Measurements from ENCODE around the gene KPTN. TPM values are rescaled to one million over a fixed set of nuclear protein-coding genes. Genes with fewer than 3 reads are reported as not detected.

The KPTN gene
- total RNA-seq, 1 experiment from 2014 or later = 26.2 TPM

DNA sequence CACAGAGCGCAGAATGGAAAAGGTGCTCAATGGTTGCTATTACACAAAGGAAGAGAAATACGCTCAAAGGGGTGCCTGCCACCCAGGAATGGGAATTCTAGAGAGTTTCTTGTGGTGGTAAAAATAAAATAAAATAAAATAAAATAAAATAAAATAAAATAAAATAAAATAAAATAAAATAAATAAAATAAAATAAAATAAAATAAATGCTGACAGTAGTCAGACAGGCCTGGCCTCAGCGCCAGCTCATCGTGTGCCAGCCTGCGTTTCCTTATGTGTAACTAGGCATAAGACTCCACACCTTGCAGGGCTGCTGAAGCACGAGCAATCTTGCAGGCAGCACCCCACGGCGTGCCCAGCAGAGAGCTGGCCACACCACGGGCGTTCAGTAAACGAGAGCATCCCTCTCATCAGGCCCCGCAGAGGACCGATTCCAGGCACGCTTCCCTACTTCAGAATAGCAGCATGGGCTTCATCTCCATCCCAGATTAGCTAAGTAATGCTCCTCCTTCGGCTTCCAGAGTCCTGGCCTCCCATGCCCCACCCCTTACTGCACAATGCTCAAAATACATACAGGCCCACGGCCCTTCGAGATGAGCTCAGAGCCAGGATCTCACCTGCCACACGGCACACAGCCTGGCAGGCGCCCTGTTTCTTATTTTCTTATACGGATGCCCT lies 25.3 kb upstream of the KPTN start:
- no peak for DNase-seq (ENCODE audit: low spot score)

DNA sequence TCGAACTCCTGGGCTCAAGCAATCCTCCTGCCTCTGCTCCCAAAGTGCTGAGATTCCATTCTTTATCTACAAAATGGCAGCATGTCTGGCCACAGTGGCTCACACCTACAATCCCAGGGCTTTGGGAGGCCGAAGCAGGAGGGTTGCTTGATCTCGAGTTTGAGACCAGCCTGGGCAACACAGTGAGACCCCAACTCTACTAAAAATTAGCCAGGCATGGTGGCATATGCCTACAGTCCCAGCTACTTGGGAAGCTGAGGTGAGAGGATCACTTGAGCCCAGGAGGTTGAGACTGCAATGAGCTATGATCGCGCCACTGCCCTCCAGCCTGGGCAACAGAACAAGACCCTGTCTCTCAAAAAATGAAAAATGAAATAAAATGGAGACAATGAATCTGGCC lies 24.7 kb upstream of the KPTN start:
- DNase-seq (ENCODE audit: low spot score) = no peak

DNA sequence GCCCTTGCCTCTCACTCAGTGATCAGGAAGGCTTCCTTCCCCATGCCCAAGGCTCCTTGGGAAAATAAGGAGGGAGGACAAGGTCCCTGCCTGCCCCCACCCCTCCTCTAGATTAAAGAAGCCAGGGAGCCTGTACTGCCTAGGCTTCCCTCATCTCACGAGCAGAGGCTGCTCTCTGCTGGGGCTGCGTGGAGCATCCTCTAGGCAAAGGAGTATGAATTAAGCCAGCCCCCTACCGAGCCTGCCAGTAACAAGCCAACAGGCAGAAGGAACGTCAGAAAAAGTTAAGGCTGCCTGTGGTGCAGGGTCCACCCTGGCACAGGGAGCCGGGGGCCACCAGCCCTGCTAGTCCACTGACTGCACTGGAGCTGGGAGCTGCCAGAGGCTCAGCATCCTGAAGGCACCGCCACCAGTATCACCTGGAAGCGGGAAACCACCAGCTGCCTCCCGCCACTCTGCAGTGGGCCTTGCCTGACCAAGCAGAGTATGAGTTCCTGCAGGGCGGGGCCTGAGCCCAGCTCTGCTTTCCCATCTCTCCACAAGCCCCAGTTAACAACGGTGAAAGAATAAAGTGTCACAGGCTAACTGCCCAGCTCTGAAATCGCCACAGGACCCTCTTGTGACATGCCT lies 24.0 kb upstream of the KPTN start:
- no peak for DNase-seq (ENCODE audit: low spot score)

DNA sequence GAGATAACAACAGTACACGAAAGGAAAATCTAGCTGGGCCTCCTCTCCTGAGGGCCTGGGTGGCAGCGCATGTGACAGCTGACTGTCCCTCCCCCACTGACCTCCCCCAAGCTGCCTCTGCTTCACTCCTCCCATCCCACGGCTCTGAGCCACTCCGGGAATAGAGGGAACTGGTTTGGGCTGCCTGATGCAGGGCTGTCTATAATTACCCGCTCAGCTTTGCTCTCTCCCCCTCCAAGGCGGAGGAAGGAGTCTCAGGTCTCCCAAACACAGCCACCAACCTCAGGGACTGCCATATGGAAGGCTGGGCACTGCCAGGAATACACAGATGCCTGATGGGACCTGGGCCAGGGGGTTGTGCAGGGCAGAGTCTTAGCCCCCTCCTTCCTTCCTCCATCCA lies 23.0 kb upstream of the KPTN start:
- no peak for DNase-seq (ENCODE audit: low spot score)

- DNase-seq (ENCODE audit: low spot score) = no peak
Measured at GRCh38 chr19:47506459-47506858, 22.4 kb upstream of the KPTN start.

DNA sequence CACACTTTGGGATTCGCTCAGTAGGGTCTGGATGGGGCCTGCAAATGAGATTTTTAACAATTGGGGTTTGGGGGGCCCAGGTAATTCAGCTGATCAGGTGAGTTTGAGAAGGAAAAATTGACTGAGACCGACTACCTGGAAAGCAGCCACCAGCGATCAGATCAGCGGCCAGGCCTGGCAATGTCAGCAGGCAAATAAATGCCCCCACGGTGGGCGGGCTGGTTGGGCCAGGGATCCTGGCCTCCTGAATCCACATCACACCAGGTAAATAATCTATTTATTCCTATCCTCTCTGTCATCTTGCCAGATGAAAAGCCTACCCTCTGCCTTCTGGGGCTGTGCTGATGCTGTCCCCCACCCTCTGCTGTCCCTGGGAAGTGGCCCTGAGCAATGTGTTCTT lies 21.5 kb upstream of the KPTN start:
- DNase-seq (ENCODE audit: low spot score) = no peak

DNA sequence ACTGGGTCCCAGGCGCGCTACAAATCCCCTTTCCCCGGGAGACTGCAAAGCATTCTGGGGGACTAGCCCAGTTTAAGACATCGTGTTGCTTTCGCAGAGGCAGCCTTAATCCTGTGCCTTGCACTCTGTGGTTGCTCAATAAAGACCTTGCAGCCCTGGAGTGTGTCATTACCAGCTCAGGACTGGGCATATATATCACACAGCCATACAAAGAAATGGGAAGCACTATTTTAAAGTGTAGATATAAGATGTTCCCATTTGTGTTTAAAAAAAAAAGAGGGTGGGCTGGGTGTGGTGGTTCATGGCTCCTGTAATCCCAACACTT lies 19.8 kb upstream of the KPTN start:
- no peak for DNase-seq (ENCODE audit: low spot score)

- no peak for DNase-seq (ENCODE audit: low spot score)
Measured at GRCh38 chr19:47503130-47503825, 19.3 kb upstream of the KPTN start.

GRCh38 chr19:47499863-47500830 lies 16.1 kb upstream of the KPTN start:
- no peak for DNase-seq (ENCODE audit: low spot score)

- no peak for DNase-seq (ENCODE audit: low spot score)
Measured at GRCh38 chr19:47499371-47499770, 15.4 kb upstream of the KPTN start.

DNA sequence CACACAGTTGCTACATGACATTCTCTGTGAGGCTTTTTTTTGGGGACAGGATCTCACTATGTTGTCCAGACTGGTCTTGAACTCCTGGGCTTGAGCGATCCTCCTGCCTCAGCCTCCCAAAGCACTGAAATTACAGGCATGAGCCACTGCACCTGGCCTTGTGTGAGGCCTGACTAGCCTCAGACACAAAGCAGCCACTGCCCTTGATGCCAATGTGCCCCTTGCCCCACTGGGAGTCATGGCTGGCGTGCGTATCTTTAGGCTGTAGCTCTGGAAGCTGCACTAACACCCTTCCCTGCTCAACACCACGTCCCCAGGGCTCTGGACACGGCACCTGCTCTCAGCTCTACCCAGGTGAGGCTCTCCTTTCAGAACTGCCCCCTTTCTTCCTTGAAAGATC lies 14.5 kb upstream of the KPTN start:
- DNase-seq (ENCODE audit: low spot score) = no peak

GRCh38 chr19:47497821-47498520 lies 14.0 kb upstream of the KPTN start:
- DNase-seq (ENCODE audit: low spot score) = no peak

DNA sequence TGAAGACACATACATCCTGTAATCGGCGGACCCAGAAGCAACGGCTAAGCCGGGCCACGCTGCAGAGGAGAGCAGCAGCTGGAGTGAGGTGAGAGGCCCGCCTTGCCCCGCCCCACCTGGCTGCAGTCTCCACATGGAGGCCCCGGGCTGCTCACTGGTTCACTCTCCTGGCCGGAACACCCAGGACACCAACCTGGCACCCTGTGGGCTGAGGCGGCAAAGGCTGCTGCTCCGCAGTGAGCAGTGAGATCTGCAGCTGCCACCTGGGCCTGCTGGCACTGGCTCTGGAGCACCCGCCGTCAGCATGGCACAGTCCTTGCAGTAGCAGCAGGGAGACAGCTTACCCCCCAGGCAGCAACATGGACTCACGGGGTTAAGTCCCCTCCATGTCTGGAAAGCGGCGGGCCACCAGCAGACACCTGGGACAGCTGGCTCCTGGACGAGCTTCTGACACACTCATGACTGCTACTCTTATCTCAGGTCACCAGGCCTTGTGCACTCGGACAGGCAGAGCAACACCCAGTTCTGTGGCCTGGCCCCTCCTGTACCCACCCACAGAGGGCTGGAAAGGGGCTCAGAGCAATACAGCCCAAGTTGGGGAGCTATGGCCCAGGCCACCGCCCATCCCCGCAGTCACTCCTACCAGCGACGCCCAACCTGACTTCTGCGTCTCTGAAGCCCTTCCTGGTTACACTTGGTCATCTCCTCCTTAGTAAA lies 13.2 kb upstream of the KPTN start:
- DNase-seq (ENCODE audit: low spot score) = no peak

DNA sequence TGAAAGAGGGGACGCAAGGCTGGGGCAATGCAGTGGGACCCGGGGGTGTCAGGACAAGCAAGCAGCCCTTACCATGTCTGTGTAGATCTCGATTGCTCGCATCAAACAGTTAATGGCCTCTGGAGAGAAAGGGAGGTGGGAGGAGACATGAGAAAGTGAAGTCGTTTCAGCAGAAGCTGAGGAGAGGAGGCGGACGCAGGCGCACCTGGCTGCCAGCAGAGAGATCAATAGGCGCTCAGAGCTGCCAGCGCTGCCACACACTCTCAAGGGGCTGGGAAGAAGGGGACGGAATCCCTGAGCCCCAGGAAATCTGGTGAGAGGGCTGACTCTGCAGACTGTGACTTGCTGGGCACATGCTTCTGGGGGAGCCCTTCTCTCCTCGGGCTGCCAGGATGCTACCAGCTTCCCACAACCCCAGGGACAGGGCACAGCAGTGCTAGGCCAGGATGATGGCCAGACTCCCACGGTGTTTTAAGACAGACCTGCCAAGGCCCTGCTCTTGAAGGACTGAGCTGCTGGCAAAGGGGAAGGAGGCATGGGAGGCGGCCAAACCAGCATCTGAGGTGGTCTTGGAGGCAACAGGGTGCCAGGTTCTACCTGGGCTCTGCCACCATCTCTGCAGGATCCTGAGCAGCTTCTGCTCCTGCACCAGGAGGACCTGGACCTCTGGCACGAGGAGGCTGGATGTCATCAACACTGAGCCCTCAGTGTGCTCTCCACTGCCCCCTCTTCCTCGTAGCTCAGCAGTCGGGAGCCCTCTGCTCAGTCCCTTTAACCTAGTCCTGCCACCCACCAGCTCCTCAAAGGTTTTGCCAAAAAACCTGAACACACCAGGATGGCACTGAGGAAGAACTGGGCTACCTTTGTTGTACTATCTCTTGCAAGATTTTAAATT lies 11.7 kb upstream of the KPTN start:
- DNase-seq (ENCODE audit: low spot score) = no peak

GRCh38 chr19:47494729-47495128 lies 10.7 kb upstream of the KPTN start:
- no peak for DNase-seq (ENCODE audit: low spot score)

DNA sequence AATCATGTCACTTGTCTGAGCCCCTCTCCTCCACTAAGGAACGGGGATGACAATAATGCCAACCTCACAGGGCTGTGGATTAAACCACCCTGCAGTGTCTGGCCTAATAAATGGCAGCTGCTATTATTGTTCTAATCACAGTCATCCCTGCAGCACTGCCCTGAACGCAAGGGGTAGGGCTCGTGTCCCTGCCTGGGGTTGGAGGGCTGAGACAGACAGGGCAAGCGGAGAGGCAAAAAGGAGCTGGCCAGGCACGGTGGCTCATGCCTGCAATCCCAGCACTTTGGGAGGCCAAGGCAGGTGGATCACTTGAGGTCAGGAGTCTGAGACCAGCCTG lies 10.2 kb upstream of the KPTN start:
- DNase-seq (ENCODE audit: low spot score) = no peak

GRCh38 chr19:47493378-47494210 lies 9.6 kb upstream of the KPTN start:
- no peak for DNase-seq (ENCODE audit: low spot score)

DNA sequence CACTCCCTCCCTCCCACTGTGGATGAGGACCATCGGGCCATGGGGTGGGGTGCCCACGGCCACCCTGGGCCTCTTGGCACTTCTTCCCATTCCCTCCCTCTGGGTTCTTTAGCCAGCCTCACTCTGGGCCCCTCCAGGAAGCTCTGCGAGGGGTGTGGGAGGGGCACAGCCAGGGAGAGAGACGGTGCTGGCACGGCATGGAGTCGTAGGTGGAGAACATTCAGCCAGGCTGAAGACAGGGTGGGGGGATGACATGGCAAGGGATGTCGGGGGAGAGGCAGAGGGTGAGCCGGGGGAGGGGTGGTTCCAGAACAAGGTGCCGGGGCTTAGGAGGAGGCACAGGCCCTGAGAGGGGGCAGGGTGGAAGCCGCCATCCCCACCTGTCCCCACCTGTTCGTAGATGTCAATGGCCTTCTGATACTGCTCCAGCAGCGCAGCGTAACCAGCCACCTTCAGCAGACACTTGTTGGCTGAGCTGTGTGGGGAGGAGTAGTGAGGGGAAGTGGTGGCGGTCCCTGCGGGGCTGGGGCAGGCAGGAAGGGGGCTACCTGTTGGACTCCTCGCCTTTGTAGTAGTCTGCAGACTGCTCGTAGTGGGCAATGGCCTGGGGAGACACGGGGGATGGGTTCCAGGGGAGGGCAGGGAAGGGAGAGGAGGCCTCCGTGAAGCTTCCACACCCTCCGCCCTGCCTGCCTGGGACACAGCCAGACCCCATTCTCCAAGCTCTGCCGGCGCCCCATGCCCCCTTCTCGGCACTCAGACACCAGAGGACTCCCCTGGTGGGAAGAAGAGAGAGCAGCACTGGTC lies 8.8 kb upstream of the KPTN start:
- DNase-seq (ENCODE audit: low spot score) = no peak
